Type B pancreatic cell (in vitro differentiated cells): ENCODE measurements around the gene GRHL3. TPM values are rescaled to one million over a fixed set of nuclear protein-coding genes. Genes with fewer than 3 reads are reported as not detected.

Experiments used
- DNase-seq: peaks from one replicate; pipeline ENCODE4 v3.0.0; 2021; ENCODE audit warnings: mixed read lengths; ENCODE audit not compliant: unreplicated experiment; ENCODE audit errors: extremely low spot score
- H3K27ac Mint-ChIP-seq: 2 replicates; pipeline ENCODE4 v1.8.0; 2021; ENCODE audit warnings: mild to moderate bottlenecking, mixed read lengths
- H3K27me3 Mint-ChIP-seq: 2 replicates; pipeline ENCODE4 v1.8.0; 2021; ENCODE audit warnings: mixed read lengths
- H3K36me3 Mint-ChIP-seq: 2 replicates; pipeline ENCODE4 v1.8.0; 2021; ENCODE audit warnings: mixed read lengths
- H3K4me1 Mint-ChIP-seq: one replicate; pipeline ENCODE4 v1.8.0; 2021; ENCODE audit warnings: mixed read lengths; ENCODE audit not compliant: unreplicated experiment
- H3K4me3 Mint-ChIP-seq: 2 replicates; pipeline ENCODE4 v1.8.0; 2021; ENCODE audit warnings: mild to moderate bottlenecking, mixed read lengths
- H3K9me3 Mint-ChIP-seq: 2 replicates; pipeline ENCODE4 v1.8.0; 2021; ENCODE audit warnings: mixed read lengths
- CTCF ChIP-seq: fragments of 200-600 bp; sonication (generic); conservative IDR thresholded peaks from 2 replicates; pipeline ENCODE4 v1.5.0; 2021; ENCODE audit warnings: antibody characterized with exemption, mild to moderate bottlenecking
- total RNA-seq: library from RNA; stranded (reverse); gene quantifications from 2 replicates; pipeline ENCODE4 v1.2.1, GENCODE V29; 2021; ENCODE audit warnings: low replicate concordance

Gene GRHL3
- total RNA-seq, 1 donor from 2014 or later: 70.6 TPM

- Mint-ChIP-seq H3K27me3 (no peaks in the 10 kb centered on the region), H3K4me1 (peaks cover 38% of the 10 kb centered on the region), H3K4me3 (no peak overlapping the region), H3K27ac (peak overlapping the region; percentile 86), H3K36me3 (peaks cover 4% of the 10 kb centered on the region), H3K9me3 (no peaks in the 10 kb centered on the region)
- DNase-seq: no peak
- no peak for TF ChIP-seq CTCF
These were observed 45.4 kb downstream of the GRHL3 start for GRCh38 chr1:24364605-24364974.

- H3K9me3 Mint-ChIP-seq: no peaks in the 10 kb centered on the region
- H3K36me3 Mint-ChIP-seq: peaks cover 4% of the 10 kb centered on the region
- no peak for TF ChIP-seq CTCF
- H3K4me1 Mint-ChIP-seq: peaks cover 38% of the 10 kb centered on the region
- H3K27me3 Mint-ChIP-seq: no peaks in the 10 kb centered on the region
- no peak overlapping the region for H3K4me3 Mint-ChIP-seq
- H3K27ac Mint-ChIP-seq: peak overlapping the region; percentile 86
- DNase-seq: no peak
These were observed 46.0 kb downstream of the GRHL3 start for GRCh38 chr1:24364975-24365678.

- peaks cover 38% of the 10 kb centered on the region for H3K4me1 Mint-ChIP-seq
- H3K27ac Mint-ChIP-seq: no peak overlapping the region
- H3K27me3 Mint-ChIP-seq: no peaks in the 10 kb centered on the region
- H3K36me3 Mint-ChIP-seq: no peaks in the 10 kb centered on the region
- TF ChIP-seq CTCF: no peak
- no peak overlapping the region for H3K4me3 Mint-ChIP-seq
- H3K9me3 Mint-ChIP-seq: no peaks in the 10 kb centered on the region
- no peak for DNase-seq
These were observed 47.5 kb downstream of the GRHL3 start for GRCh38 chr1:24366707-24367106.

GRCh38 chr1:24369199-24369598 is 50.0 kb downstream of the GRHL3 start:
- TF ChIP-seq CTCF: no peak
- Mint-ChIP-seq H3K27ac (no peak overlapping the region), H3K9me3 (no peaks in the 10 kb centered on the region), H3K4me1 (peaks cover 32% of the 10 kb centered on the region), H3K27me3 (no peaks in the 10 kb centered on the region), H3K36me3 (no peaks in the 10 kb centered on the region), H3K4me3 (no peak overlapping the region)
- no peak for DNase-seq

- Mint-ChIP-seq H3K4me3 (no peak overlapping the region), H3K9me3 (no peaks in the 10 kb centered on the region), H3K36me3 (no peaks in the 10 kb centered on the region), H3K27ac (no peak overlapping the region), H3K4me1 (peaks cover 28% of the 10 kb centered on the region), H3K27me3 (no peaks in the 10 kb centered on the region)
- DNase-seq: no peak
- TF ChIP-seq CTCF: no peak
These were observed 50.6 kb downstream of the GRHL3 start for GRCh38 chr1:24369801-24370200.

GRCh38 chr1:24373044-24373443 is 53.9 kb downstream of the GRHL3 start:
- no peaks in the 10 kb centered on the region for H3K9me3 Mint-ChIP-seq
- peak overlapping the region; percentile 86 for H3K27ac Mint-ChIP-seq
- H3K27me3 Mint-ChIP-seq: no peaks in the 10 kb centered on the region

More at GRCh38 chr1:24373044-24373443, 53.9 kb downstream of the GRHL3 start:
- Mint-ChIP-seq H3K4me3 (no peak overlapping the region), H3K36me3 (peaks cover 4% of the 10 kb centered on the region), H3K4me1 (peaks cover 20% of the 10 kb centered on the region)
- TF ChIP-seq CTCF: no peak
- DNase-seq: no peak
